Chondrocyte (in vitro differentiated cells): ENCODE data around the gene FSD1. TPM values are rescaled to one million over a fixed set of nuclear protein-coding genes. Genes with fewer than 3 reads are reported as not detected.

Source experiments
- DNase-seq: peaks from one replicate; pipeline ENCODE4 v3.0.0; 2021; ENCODE audit warnings: mixed read lengths, low spot score
- H3K27ac Mint-ChIP-seq: one replicate; pipeline ENCODE4 v1.8.0; 2021; ENCODE audit warnings: mild to moderate bottlenecking, moderate library complexity, mixed read lengths; ENCODE audit not compliant: unreplicated experiment
- H3K27me3 Mint-ChIP-seq: 2 replicates; pipeline ENCODE4 v1.8.0; 2021; ENCODE audit warnings: low read depth, mixed read lengths
- H3K36me3 Mint-ChIP-seq: 2 replicates; pipeline ENCODE4 v1.8.0; 2021; ENCODE audit warnings: low read depth, mixed read lengths
- H3K4me1 Mint-ChIP-seq: 2 replicates; pipeline ENCODE4 v1.8.0; 2021; ENCODE audit warnings: low read depth, mild to moderate bottlenecking, mixed read lengths
- H3K4me3 Mint-ChIP-seq: one replicate; pipeline ENCODE4 v1.8.0; 2021; ENCODE audit warnings: mild to moderate bottlenecking, moderate library complexity, mixed read lengths; ENCODE audit not compliant: unreplicated experiment
- H3K9me3 Mint-ChIP-seq: 2 replicates; pipeline ENCODE4 v1.8.0; 2021; ENCODE audit warnings: low read depth, mixed read lengths
- CTCF ChIP-seq: fragments of 200-600 bp; sonication (generic); IDR thresholded peaks from 2 replicates; pipeline ENCODE4 v1.5.0; 2021; ENCODE audit warnings: antibody characterized with exemption, mild to moderate bottlenecking, moderate library complexity
- total RNA-seq: library from RNA; stranded (reverse); gene quantifications from 3 replicates; pipeline ENCODE4 v1.2.1, GENCODE V29; 2021

Gene FSD1
- total RNA-seq, 1 donor from 2014 or later: 11.6 TPM

DNA sequence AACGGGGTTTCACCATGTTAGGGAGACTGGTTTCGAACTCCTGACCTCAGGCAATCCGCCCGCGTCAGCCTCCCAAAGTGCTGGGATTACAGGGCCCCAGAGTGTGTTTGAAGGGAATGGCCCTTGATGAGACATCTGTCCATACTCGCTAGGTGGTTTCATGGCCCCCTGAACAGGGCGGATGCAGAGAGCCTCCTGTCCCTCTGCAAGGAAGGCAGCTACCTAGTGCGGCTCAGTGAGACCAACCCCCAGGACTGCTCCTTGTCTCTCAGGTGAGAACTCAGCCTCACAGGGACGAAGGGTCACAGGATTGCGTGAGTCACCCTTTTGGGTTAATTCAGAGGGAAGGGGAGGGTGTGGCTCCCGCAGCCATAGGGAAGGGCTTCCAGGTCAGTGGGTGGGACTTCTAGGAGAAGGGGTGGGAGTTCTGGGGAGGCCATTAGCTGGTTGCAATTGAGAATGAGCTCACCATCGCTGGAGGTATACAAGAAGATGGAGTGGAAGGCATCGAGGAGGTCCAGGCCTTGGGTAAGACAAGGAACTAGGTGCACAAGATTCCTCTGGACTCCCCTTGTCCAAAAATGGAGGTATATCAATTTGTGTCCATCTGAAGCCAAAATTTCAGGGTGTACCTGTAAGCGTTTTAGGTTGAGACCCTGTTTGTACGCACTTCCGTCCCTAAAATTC lies 16.2 kb upstream of the FSD1 start:
- TF ChIP-seq CTCF: no peak
- Mint-ChIP-seq H3K9me3 (no peaks in the 10 kb centered on the region), H3K36me3 (no peaks in the 10 kb centered on the region), H3K27me3 (peaks cover 31% of the 10 kb centered on the region), H3K4me1 (no peaks in the 10 kb centered on the region), H3K4me3 (no peak overlapping the region), H3K27ac (no peak overlapping the region)
- DNase-seq: no peak

DNA sequence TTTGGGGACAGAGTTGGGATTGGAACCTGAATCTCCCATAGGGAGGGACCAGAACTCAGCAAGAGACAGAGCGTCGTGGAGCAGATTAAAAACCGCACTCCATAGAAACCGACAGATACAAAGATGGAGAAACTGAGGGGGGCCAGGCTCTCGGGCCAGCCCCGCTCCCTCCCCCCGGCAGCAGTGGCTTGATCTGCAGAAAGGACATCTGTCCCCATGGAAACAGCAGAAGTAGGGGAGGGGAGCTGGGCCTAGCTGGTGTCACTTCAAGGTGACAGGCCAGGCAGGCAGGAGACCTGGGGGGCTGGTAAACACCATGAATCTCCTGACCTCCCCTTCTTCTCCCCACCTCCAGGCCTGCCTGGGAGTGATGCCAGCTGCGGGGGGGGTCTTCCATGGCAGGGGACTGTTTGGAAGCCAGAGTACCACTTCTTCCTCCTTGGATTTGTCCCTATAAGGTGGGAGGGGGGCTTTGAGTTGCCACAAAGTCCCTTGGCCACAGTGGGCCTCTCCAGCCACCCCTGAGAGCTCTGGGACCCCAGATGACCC lies 13.1 kb upstream of the FSD1 start:
- no peaks in the 10 kb centered on the region for H3K36me3 Mint-ChIP-seq
- no peak for TF ChIP-seq CTCF
- H3K4me1 Mint-ChIP-seq: no peaks in the 10 kb centered on the region
- no peak overlapping the region for H3K4me3 Mint-ChIP-seq
- H3K27ac Mint-ChIP-seq: peak overlapping the region; percentile 51
- peaks cover 18% of the 10 kb centered on the region for H3K27me3 Mint-ChIP-seq
- no peaks in the 10 kb centered on the region for H3K9me3 Mint-ChIP-seq
- DNase-seq: no peak

DNA sequence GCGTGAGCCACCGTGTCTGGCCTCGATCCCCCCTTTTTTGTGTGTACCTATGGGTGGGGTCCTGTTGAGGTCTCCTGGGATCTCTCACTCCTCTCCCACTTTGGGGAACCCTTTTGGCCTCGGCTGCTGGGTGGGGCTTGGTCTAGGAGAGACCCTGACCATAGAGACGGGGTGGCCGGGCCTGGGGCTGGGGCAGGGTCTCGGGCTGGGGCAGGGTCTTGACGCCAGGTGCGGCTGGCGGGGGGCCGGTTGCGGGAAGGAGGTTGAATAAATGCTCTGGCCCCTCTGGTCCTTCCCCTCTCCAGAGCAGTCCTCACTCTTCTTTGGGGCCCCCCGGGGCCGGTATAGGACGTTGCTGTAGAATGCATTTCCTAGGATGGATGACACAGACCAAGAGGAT lies 11.9 kb upstream of the FSD1 start:
- Mint-ChIP-seq H3K4me3 (no peak overlapping the region), H3K27me3 (peaks cover 13% of the 10 kb centered on the region), H3K9me3 (no peaks in the 10 kb centered on the region), H3K36me3 (no peaks in the 10 kb centered on the region), H3K4me1 (no peaks in the 10 kb centered on the region), H3K27ac (no peak overlapping the region)
- DNase-seq: no peak
- no peak for TF ChIP-seq CTCF

DNA sequence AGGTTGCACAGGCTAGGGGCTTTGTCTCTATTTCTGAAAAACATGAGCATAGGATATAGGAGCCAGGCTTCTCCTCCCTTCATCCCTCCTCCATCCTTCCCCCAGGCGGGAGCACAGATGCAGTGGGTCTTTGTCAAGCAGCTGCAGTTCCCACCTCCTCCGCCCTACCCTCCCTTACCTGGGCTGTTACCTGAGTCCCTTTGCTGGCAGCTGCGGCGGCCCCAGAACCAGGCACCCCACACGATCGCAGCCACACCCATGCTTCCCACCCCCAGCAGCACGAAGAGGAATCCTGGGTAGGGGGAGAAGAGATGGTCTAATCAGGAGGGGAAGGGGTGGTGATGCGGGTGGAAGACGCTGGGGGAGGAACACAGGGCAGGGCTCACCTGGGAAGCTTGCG lies 10.0 kb upstream of the FSD1 start:
- H3K4me3 Mint-ChIP-seq: no peak overlapping the region
- no peak for DNase-seq
- no peak overlapping the region for H3K27ac Mint-ChIP-seq
- H3K4me1 Mint-ChIP-seq: no peaks in the 10 kb centered on the region
- H3K27me3 Mint-ChIP-seq: peaks cover 7% of the 10 kb centered on the region
- no peaks in the 10 kb centered on the region for H3K36me3 Mint-ChIP-seq
- no peaks in the 10 kb centered on the region for H3K9me3 Mint-ChIP-seq
- no peak for TF ChIP-seq CTCF

GRCh38 chr19:4295972-4296771 lies 8.2 kb upstream of the FSD1 start:
- no peak overlapping the region for H3K27ac Mint-ChIP-seq
- H3K36me3 Mint-ChIP-seq: no peaks in the 10 kb centered on the region

More at GRCh38 chr19:4295972-4296771, 8.2 kb upstream of the FSD1 start:
- DNase-seq: no peak
- no peak for TF ChIP-seq CTCF
- H3K27me3 Mint-ChIP-seq: peaks cover 2% of the 10 kb centered on the region
- H3K4me3 Mint-ChIP-seq: no peak overlapping the region
- no peaks in the 10 kb centered on the region for H3K9me3 Mint-ChIP-seq
- H3K4me1 Mint-ChIP-seq: no peaks in the 10 kb centered on the region
